HepG2 (cell line): Measurements from ENCODE around the gene NEDD4L. TPM values are rescaled to one million over a fixed set of nuclear protein-coding genes. Genes with fewer than 3 reads are reported as not detected.

Source experiments
- ASH2L ChIP-seq: fragments of 300-600, 200-600 bp; sonication (generic); IDR thresholded peaks from 2 replicates; pipeline ENCODE4 v1.7.0; 2017; ENCODE audit warnings: low read depth, mild to moderate bottlenecking, moderate library complexity, mixed read lengths, low read length; ENCODE audit not compliant: insufficient read length
- BHLHE40 ChIP-seq: IDR thresholded peaks from 2 replicates; pipeline ENCODE4 v1.6.1; 2011; ENCODE audit warnings: low read length, improper control_type of control experiment
- CCDC6 ChIP-seq: sonication (generic); formaldehyde crosslinking; IDR thresholded peaks from 2 replicates; pipeline ENCODE4 v1.8.1; 2022; ENCODE audit warnings: mild to moderate bottlenecking, missing genetic modification reagents, moderate library complexity
- CERS6 ChIP-seq: sonication (generic); formaldehyde crosslinking; IDR thresholded peaks from 2 replicates; pipeline ENCODE4 v1.5.0; 2020; ENCODE audit warnings: missing genetic modification reagents
- CREM ChIP-seq, 2 experiments: sonication (generic) in 1 of 2; formaldehyde crosslinking in 1 of 2; IDR thresholded peaks; 2 replicates each; pipeline versions ENCODE4 v1.4.0 to v1.6.1; 2016 to 2020; ENCODE audit warnings: antibody characterized with exemption in 1 of 2, mild to moderate bottlenecking in 1 of 2, missing genetic modification reagents in 1 of 2
- DPF2 ChIP-seq: sonication (generic); formaldehyde crosslinking; IDR thresholded peaks from 2 replicates; pipeline ENCODE4 v1.4.0; 2020; ENCODE audit warnings: mild to moderate bottlenecking, low read depth, missing genetic modification reagents, borderline replicate concordance
- KAT8 ChIP-seq: IDR thresholded peaks from 2 replicates; pipeline ENCODE4 v1.6.1; 2016; ENCODE audit warnings: missing genetic modification reagents, missing compliant biosample characterization
- MAFF ChIP-seq: IDR thresholded peaks from 2 replicates; pipeline ENCODE4 v1.6.1; 2011; ENCODE audit warnings: low read depth, low read length, improper control_type of control experiment
- PLRG1 ChIP-seq: fragments of 450-650 bp; conservative IDR thresholded peaks from 2 replicates; pipeline ENCODE4 v1.6.1; 2016
- PTBP1 ChIP-seq: fragments of 200-400 bp; formaldehyde crosslinking; IDR thresholded peaks from 2 replicates; pipeline ENCODE4 v1.6.1; 2018; ENCODE audit warnings: low read length, low read depth; ENCODE audit not compliant: poor library complexity, severe bottlenecking
- SKI ChIP-seq: fragments of 450-650 bp; IDR thresholded peaks from one replicate; pipeline ENCODE4 v1.6.1; 2018; ENCODE audit warnings: mild to moderate bottlenecking; ENCODE audit not compliant: partially characterized antibody
- SP1 ChIP-seq, 2 experiments: fragments of 450-650 bp in 1 of 2; sonication (generic) in 1 of 2; formaldehyde crosslinking in 1 of 2; IDR thresholded peaks; 2 replicates each; pipeline versions ENCODE4 v1.4.0 to v1.6.1; 2016 to 2020; ENCODE audit warnings: missing genetic modification reagents in 1 of 2
- ZBTB7A ChIP-seq: sonication (generic); formaldehyde crosslinking; IDR thresholded peaks from 2 replicates; pipeline ENCODE4 v1.8.0; 2022; ENCODE audit warnings: mild to moderate bottlenecking, missing genetic modification reagents
- ZFAT ChIP-seq: sonication (generic); formaldehyde crosslinking; conservative IDR thresholded peaks from 2 replicates; pipeline ENCODE4 v1.8.1; 2023; ENCODE audit warnings: missing genetic modification reagents, inconsistent platforms
- ZMYM4 ChIP-seq: sonication (generic); formaldehyde crosslinking; IDR thresholded peaks from 2 replicates; pipeline ENCODE4 v1.8.1; 2023; ENCODE audit warnings: mild to moderate bottlenecking, missing genetic modification reagents
- ZNF17 ChIP-seq: sonication (generic); formaldehyde crosslinking; IDR thresholded peaks from 2 replicates; pipeline ENCODE4 v1.5.0; 2020; ENCODE audit warnings: mild to moderate bottlenecking, missing genetic modification reagents
- ZNF512 ChIP-seq: sonication (generic); formaldehyde crosslinking; IDR thresholded peaks from 2 replicates; pipeline ENCODE4 v1.4.0; 2020; ENCODE audit warnings: mild to moderate bottlenecking, missing genetic modification reagents
- ZNF543 ChIP-seq: sonication (generic); formaldehyde crosslinking; IDR thresholded peaks from 2 replicates; pipeline ENCODE4 v1.4.0; 2020; ENCODE audit warnings: mild to moderate bottlenecking, missing genetic modification reagents
- ZNF609 ChIP-seq: sonication (generic); formaldehyde crosslinking; IDR thresholded peaks from 2 replicates; pipeline ENCODE4 v1.4.0; 2020; ENCODE audit warnings: mild to moderate bottlenecking, missing genetic modification reagents, borderline replicate concordance
- ZNF615 ChIP-seq: sonication (generic); formaldehyde crosslinking; IDR thresholded peaks from 2 replicates; pipeline ENCODE4 v1.5.0; 2020; ENCODE audit warnings: mild to moderate bottlenecking, missing genetic modification reagents, borderline replicate concordance
- ZNF740 ChIP-seq: sonication (generic); formaldehyde crosslinking; IDR thresholded peaks from 2 replicates; pipeline ENCODE4 v1.4.0; 2020; ENCODE audit warnings: missing genetic modification reagents
- polyA plus RNA-seq, 8 experiments: library from polyadenylated mRNA; depleted of rRNA in 3 of 8; stranded (reverse) in 7 of 8; unstranded in 1 of 8; fragments of >200 nt; fragmentation: Illumina TruSeq in 4 of 8; extraction: Trizol in 4 of 8; gene quantifications; 2 replicates each; pipeline versions ENCODE4 v1.2.1 to v1.2.3, GENCODE V29; 2011 to 2016; ENCODE audit warnings: low read depth in 4 of 8, missing spikeins in 1 of 8, mixed read lengths in 1 of 8; ENCODE audit not compliant: insufficient read depth in 1 of 8
- total RNA-seq, 5 experiments: library from RNA; depleted of rRNA; stranded (reverse); fragments of >200 nt; fragmentation: Illumina TruSeq; extraction: Trizol; gene quantifications; 2 replicates each; pipeline ENCODE4 v1.2.3, GENCODE V29; 2016; ENCODE audit warnings: low read depth in 1 of 5

The NEDD4L gene
- total and polyA plus RNA-seq, 2 of the 13 experiments (the other 11 are each of a cell fraction or from before 2014, with no cell fraction given): 168 to 390 TPM

- no peak for TF ChIP-seq PLRG1
- no peak for TF ChIP-seq ZNF543 (CRISPR knock-in tag)
- peak; percentile 44; the same call in 1 of the 2 replicates for TF ChIP-seq ZMYM4
- TF ChIP-seq ZNF615 (CRISPR knock-in tag): no peak
- TF ChIP-seq SP1 (IDR thresholded peaks at IDR 0.05): no peak
- no peak for TF ChIP-seq SP1 (CRISPR knock-in tag; IDR thresholded peaks at IDR 0.05)
- no peak for TF ChIP-seq ZNF17 (CRISPR knock-in tag)
- TF ChIP-seq ZFAT (CRISPR knock-in tag): no peak
- TF ChIP-seq MAFF: peak; percentile 44; the same call in 1 of the 2 replicates
- TF ChIP-seq SKI: peak; percentile 45
- no peak for TF ChIP-seq KAT8 (CRISPR knock-in tag)
- TF ChIP-seq ZNF740: no peak
- no peak for TF ChIP-seq ZBTB7A
- TF ChIP-seq ZNF609: peak; percentile 44; the same call in 1 of the 2 replicates
- TF ChIP-seq DPF2 (CRISPR knock-in tag): no peak
- TF ChIP-seq ASH2L: peak; percentile 25
- no peak for TF ChIP-seq PTBP1
- TF ChIP-seq CERS6 (CRISPR knock-in tag): no peak
- TF ChIP-seq CREM (IDR thresholded peaks at IDR 0.05): peak; percentile 22; the same call in 1 of the 2 replicates
- TF ChIP-seq CREM (CRISPR knock-in tag; IDR thresholded peaks at IDR 0.05): no peak
- no peak for TF ChIP-seq CCDC6 (CRISPR knock-in tag)
- peak; percentile 90 for TF ChIP-seq BHLHE40
- TF ChIP-seq ZNF512 (CRISPR knock-in tag): no peak
Measured at GRCh38 chr18:58128381-58129374, 84.7 kb downstream of the NEDD4L start (continued).
